ENCODE results near the gene C2orf76.

GRCh38 chr2:119414894-119415293 lies 48.3 kb upstream of the C2orf76 start:
- no peak for TF ChIP-seq YY1 (IDR thresholded peaks at IDR 0.05; ENCODE audit: insufficient read depth, insufficient read length)
- no peak for TF ChIP-seq ZNF274 (IDR thresholded peaks at IDR 0.05; ENCODE audit: low read depth, low read length)
- TF ChIP-seq SUZ12 (IDR thresholded peaks at IDR 0.05; ENCODE audit: extremely low read depth, insufficient read depth, insufficient read length), result no peak
